Trophoblast cell (in vitro differentiated cells and primary cell): Measurements from ENCODE around the gene ZFYVE26.
"Not testable (repeated sequence)": the region's sequence is repeated elsewhere in the genome, so short reads cannot be mapped to it uniquely, and the experiment has no call there.

Experiments
- DNase-seq, 2 donors: peaks; one replicate each; pipeline ENCODE4 v3.0.0-alpha.2; 2016
- H2AFZ ChIP-seq: 2 replicates; pipeline ENCODE4 v1.6.1; 2013; ENCODE audit warnings: low read length, moderate library complexity, mild to moderate bottlenecking; ENCODE audit not compliant: insufficient read depth, poor library complexity
- H2AK5ac ChIP-seq: 2 replicates; pipeline ENCODE4 v1.6.1; 2013; ENCODE audit warnings: mild to moderate bottlenecking, low read length
- H2BK120ac ChIP-seq: 2 replicates; pipeline ENCODE4 v1.6.1; 2013; ENCODE audit warnings: low read length, mild to moderate bottlenecking, moderate library complexity; ENCODE audit not compliant: insufficient read depth, poor library complexity
- H2BK12ac ChIP-seq: 2 replicates; pipeline ENCODE4 v1.6.1; 2013; ENCODE audit warnings: mild to moderate bottlenecking, low read length, moderate library complexity
- H2BK5ac ChIP-seq: 2 replicates; pipeline ENCODE4 v1.6.1; 2013; ENCODE audit warnings: low read length, low read depth, moderate library complexity, mild to moderate bottlenecking; ENCODE audit not compliant: poor library complexity
- H3K14ac ChIP-seq: 2 replicates; pipeline ENCODE4 v1.6.1; 2013; ENCODE audit warnings: mild to moderate bottlenecking, low read length
- H3K18ac ChIP-seq: 2 replicates; pipeline ENCODE4 v1.6.1; 2013; ENCODE audit warnings: mild to moderate bottlenecking, low read length
- H3K23ac ChIP-seq: 2 replicates; pipeline ENCODE4 v1.6.1; 2013; ENCODE audit warnings: low read length
- H3K27ac ChIP-seq: 2 replicates; pipeline ENCODE4 v1.5.1; 2013; ENCODE audit warnings: low read depth, mild to moderate bottlenecking, inconsistent platforms, low read length, moderate library complexity
- H3K27me3 ChIP-seq: 2 replicates; pipeline ENCODE4 v1.6.1; 2013; ENCODE audit warnings: inconsistent platforms, mild to moderate bottlenecking, low read length, moderate library complexity; ENCODE audit not compliant: insufficient read depth
- H3K36me3 ChIP-seq, 2 experiments: 1 replicate in 1 of 2; 2 replicates in 1 of 2; pipeline ENCODE4 v1.6.1; 2013; ENCODE audit warnings: low read length in 2 of 2, mild to moderate bottlenecking in 2 of 2, moderate library complexity in 1 of 2; ENCODE audit not compliant: insufficient read depth in 2 of 2, control insufficient read depth in 1 of 2
- H3K4ac ChIP-seq: 2 replicates; pipeline ENCODE4 v1.6.1; 2013; ENCODE audit warnings: low read depth, mild to moderate bottlenecking, low read length, moderate library complexity
- H3K4me1 ChIP-seq, 2 experiments: 1 replicate in 1 of 2; 2 replicates in 1 of 2; pipeline ENCODE4 v1.6.1; 2013; ENCODE audit warnings: low read length in 2 of 2, mild to moderate bottlenecking in 2 of 2, moderate library complexity in 1 of 2; ENCODE audit not compliant: insufficient read depth in 2 of 2, control insufficient read depth in 1 of 2
- H3K4me2 ChIP-seq: 2 replicates; pipeline ENCODE4 v1.6.1; 2013; ENCODE audit warnings: inconsistent platforms, mild to moderate bottlenecking, low read length, moderate library complexity
- H3K4me3 ChIP-seq: 2 replicates; pipeline ENCODE4 v1.5.1; 2013; ENCODE audit warnings: mild to moderate bottlenecking, low read depth, low read length, inconsistent platforms
- H3K79me1 ChIP-seq: one replicate; pipeline ENCODE4 v1.6.1; 2013; ENCODE audit warnings: low read length
- H3K79me2 ChIP-seq: 2 replicates; pipeline ENCODE4 v1.6.1; 2013; ENCODE audit warnings: low read length, mild to moderate bottlenecking; ENCODE audit not compliant: control insufficient read depth, insufficient read depth, poor library complexity
- H3K9ac ChIP-seq: 2 replicates; pipeline ENCODE4 v1.6.1; 2013; ENCODE audit warnings: mild to moderate bottlenecking, low read length
- H3K9me3 ChIP-seq: 2 replicates; pipeline ENCODE4 v1.6.1; 2013; ENCODE audit warnings: low read depth, mild to moderate bottlenecking, control low read depth, inconsistent platforms, low read length; ENCODE audit not compliant: insufficient read depth
- H4K12ac ChIP-seq: 2 replicates; pipeline ENCODE4 v1.6.1; 2013; ENCODE audit warnings: low read depth, mild to moderate bottlenecking, low read length, moderate library complexity
- H4K8ac ChIP-seq: 2 replicates; pipeline ENCODE4 v1.6.1; 2013; ENCODE audit warnings: low read depth, mild to moderate bottlenecking, low read length, moderate library complexity
- H4K91ac ChIP-seq: one replicate; pipeline ENCODE4 v1.6.1; 2013; ENCODE audit warnings: low read depth, mild to moderate bottlenecking, low read length, moderate library complexity
- WGBS: extraction: QIAGEN DNeasy Blood & Tissue Kit; methylation state at CpG from one replicate; pipeline ENCODE4 v1.1.7; 2013; ENCODE audit warnings: missing lambda C conversion rate; ENCODE audit not compliant: insufficient read length, insufficient coverage; ENCODE audit errors: extremely low coverage; 5-methylcytosine and 5-hydroxymethylcytosine counted together

ZFYVE26 gene

GRCh38 chr14:67719385-67719784, 97.0 kb downstream of the ZFYVE26 start:
- H3K4me3 ChIP-seq, H3K79me2 ChIP-seq, DNase-seq, H4K8ac ChIP-seq, H3K4me2 ChIP-seq, H3K36me3 ChIP-seq, H4K91ac ChIP-seq, H3K79me1 ChIP-seq, H3K27me3 ChIP-seq, H2BK5ac ChIP-seq, H4K12ac ChIP-seq, H3K9me3 ChIP-seq, H3K4me1 ChIP-seq, H3K27ac ChIP-seq, H2AK5ac ChIP-seq, H3K9ac ChIP-seq, H3K14ac ChIP-seq, H2BK12ac ChIP-seq, H3K23ac ChIP-seq, H2BK120ac ChIP-seq, H3K18ac ChIP-seq, H3K4ac ChIP-seq, H2AFZ ChIP-seq: not testable (repeated sequence)
- WGBS = no CpG with 5 or more reads among the region's 3 CpGs

- Histone ChIP-seq H4K91ac (no peak overlapping the region), H4K12ac (no peak overlapping the region), H3K27me3 (no peaks in the 10 kb centered on the region), H2BK5ac (no peak overlapping the region), H3K4me2 (no peak overlapping the region), H3K4ac (no peak overlapping the region), H3K14ac (no peak overlapping the region), H2BK120ac (no peak overlapping the region), H3K27ac (no peak overlapping the region), H3K9me3 (no peaks in the 10 kb centered on the region), H3K4me1 (no peaks in the 10 kb centered on the region), H3K9ac (no peak overlapping the region), H3K79me1 (no peaks in the 10 kb centered on the region), H2BK12ac (no peak overlapping the region), H3K18ac (no peak overlapping the region), H2AK5ac (no peak overlapping the region), H3K4me3 (no peak overlapping the region), H2AFZ (no peak overlapping the region), H4K8ac (no peak overlapping the region), H3K36me3 (no peaks in the 10 kb centered on the region), H3K23ac (no peak overlapping the region), H3K79me2 (no peaks in the 10 kb centered on the region)
- no peak for DNase-seq
- no CpG with 5 or more reads among the region's 2 CpGs for WGBS
Measured at GRCh38 chr14:67718265-67718664, 98.1 kb downstream of the ZFYVE26 start.

- no peak overlapping the region for H3K4ac ChIP-seq
- no peak overlapping the region for H3K9ac ChIP-seq
- H2BK5ac ChIP-seq = no peak overlapping the region
- H3K79me1 ChIP-seq = no peaks in the 10 kb centered on the region
- DNase-seq = no peak
- H2BK12ac ChIP-seq = no peak overlapping the region
- H3K4me2 ChIP-seq = no peak overlapping the region
- H3K18ac ChIP-seq = no peak overlapping the region
- no peaks in the 10 kb centered on the region for H3K4me1 ChIP-seq
- no peak overlapping the region for H4K8ac ChIP-seq
- H3K79me2 ChIP-seq = no peaks in the 10 kb centered on the region
- H3K27me3 ChIP-seq = no peaks in the 10 kb centered on the region
- no peak overlapping the region for H3K23ac ChIP-seq
- no peak overlapping the region for H4K91ac ChIP-seq
- H3K27ac ChIP-seq = no peak overlapping the region
- no peak overlapping the region for H3K4me3 ChIP-seq
- H2AFZ ChIP-seq = no peak overlapping the region
- H2BK120ac ChIP-seq = no peak overlapping the region
- no peak overlapping the region for H2AK5ac ChIP-seq
- no peaks in the 10 kb centered on the region for H3K9me3 ChIP-seq
- no peak overlapping the region for H3K14ac ChIP-seq
- 100% methylated on average over 1 of the region's 1 CpG for WGBS
- no peaks in the 10 kb centered on the region for H3K36me3 ChIP-seq
- H4K12ac ChIP-seq = no peak overlapping the region
Measured at GRCh38 chr14:67717048-67717447, 99.3 kb downstream of the ZFYVE26 start.

- no peaks in the 10 kb centered on the region for H3K9me3 ChIP-seq
- no peak overlapping the region for H3K4me2 ChIP-seq
- H2AK5ac ChIP-seq = no peak overlapping the region
- H3K79me2 ChIP-seq = no peaks in the 10 kb centered on the region
- no peak overlapping the region for H3K4me3 ChIP-seq
- H3K36me3 ChIP-seq = no peaks in the 10 kb centered on the region
- no peak overlapping the region for H2AFZ ChIP-seq
- H3K18ac ChIP-seq = no peak overlapping the region
- no peak overlapping the region for H2BK12ac ChIP-seq
- no peak for DNase-seq
- no peaks in the 10 kb centered on the region for H3K79me1 ChIP-seq
- no peak overlapping the region for H3K27ac ChIP-seq
- no peak overlapping the region for H4K91ac ChIP-seq
- no peaks in the 10 kb centered on the region for H3K27me3 ChIP-seq
- no peak overlapping the region for H4K12ac ChIP-seq
- no peak overlapping the region for H3K4ac ChIP-seq
- no peak overlapping the region for H3K23ac ChIP-seq
- no peak overlapping the region for H4K8ac ChIP-seq
- no peak overlapping the region for H3K9ac ChIP-seq
- no peaks in the 10 kb centered on the region for H3K4me1 ChIP-seq
- H2BK5ac ChIP-seq = no peak overlapping the region
- no peak overlapping the region for H2BK120ac ChIP-seq
- WGBS = no CpG with 5 or more reads among the region's 2 CpGs
- no peak overlapping the region for H3K14ac ChIP-seq
Measured at GRCh38 chr14:67710209-67710608, 106.2 kb downstream of the ZFYVE26 start.
